HL-60 (cell line): Measurements from ENCODE around the gene TOR2A.

Source experiments
- GABPA ChIP-seq: IDR thresholded peaks from 2 replicates; pipeline ENCODE4 v1.6.1; 2012; ENCODE audit warnings: low read depth
- POLR2AphosphoS5 ChIP-seq: IDR thresholded peaks from 2 replicates; pipeline ENCODE4 v1.6.1; 2012; ENCODE audit warnings: low read depth
- REST ChIP-seq: IDR thresholded peaks from 2 replicates; pipeline ENCODE4 v1.6.1; 2012; ENCODE audit warnings: low read depth; ENCODE audit not compliant: insufficient replicate concordance
- SPI1 ChIP-seq: IDR thresholded peaks from 2 replicates; pipeline ENCODE4 v1.6.1; 2012; ENCODE audit warnings: low read depth, mild to moderate bottlenecking, borderline replicate concordance
- TF ChIP-seq, protein P1 (sequence below): IDR thresholded peaks from one replicate; pipeline ENCODE4 v1.5.1; 2011; ENCODE audit warnings: low read length, control low read depth, inconsistent platforms; ENCODE audit not compliant: insufficient read depth

DNA sequence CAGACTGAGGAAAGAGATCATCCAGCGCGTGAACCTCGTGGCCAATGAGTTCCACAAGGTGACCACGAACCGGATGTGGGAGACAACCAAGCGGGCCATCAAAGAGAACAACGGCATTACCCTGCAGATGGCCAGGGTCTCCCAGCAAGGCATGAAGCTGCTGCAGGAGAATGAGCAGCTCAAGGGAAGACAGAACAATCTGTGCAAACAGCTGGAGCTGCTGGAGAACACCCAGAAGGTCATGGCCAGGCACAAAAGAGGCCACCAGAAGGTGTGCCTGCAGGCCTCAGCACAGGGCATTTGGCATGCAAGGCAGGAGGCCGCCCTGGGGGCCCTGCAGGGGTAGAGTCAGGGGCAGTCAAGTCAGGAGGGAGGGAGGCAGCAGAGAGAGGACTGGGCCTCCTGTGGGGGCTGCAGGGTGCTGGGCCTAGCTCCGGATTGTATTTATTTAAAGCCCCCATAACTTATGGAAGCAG, 23.8 kb downstream of the TOR2A start:
- TF ChIP-seq, protein P1, sequence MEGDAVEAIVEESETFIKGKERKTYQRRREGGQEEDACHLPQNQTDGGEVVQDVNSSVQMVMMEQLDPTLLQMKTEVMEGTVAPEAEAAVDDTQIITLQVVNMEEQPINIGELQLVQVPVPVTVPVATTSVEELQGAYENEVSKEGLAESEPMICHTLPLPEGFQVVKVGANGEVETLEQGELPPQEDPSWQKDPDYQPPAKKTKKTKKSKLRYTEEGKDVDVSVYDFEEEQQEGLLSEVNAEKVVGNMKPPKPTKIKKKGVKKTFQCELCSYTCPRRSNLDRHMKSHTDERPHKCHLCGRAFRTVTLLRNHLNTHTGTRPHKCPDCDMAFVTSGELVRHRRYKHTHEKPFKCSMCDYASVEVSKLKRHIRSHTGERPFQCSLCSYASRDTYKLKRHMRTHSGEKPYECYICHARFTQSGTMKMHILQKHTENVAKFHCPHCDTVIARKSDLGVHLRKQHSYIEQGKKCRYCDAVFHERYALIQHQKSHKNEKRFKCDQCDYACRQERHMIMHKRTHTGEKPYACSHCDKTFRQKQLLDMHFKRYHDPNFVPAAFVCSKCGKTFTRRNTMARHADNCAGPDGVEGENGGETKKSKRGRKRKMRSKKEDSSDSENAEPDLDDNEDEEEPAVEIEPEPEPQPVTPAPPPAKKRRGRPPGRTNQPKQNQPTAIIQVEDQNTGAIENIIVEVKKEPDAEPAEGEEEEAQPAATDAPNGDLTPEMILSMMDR, result no peak
- TF ChIP-seq POLR2AphosphoS5 (peak; percentile 81), SPI1 (no peak), REST (no peak), GABPA (no peak)
